GM18867 (cell line): ENCODE data around the gene PCDHGA12.
"Not testable (repeated sequence)": the region's sequence is repeated elsewhere in the genome, so short reads cannot be mapped to it uniquely, and the experiment has no call there.

Experiments used
- ATAC-seq: cut with Tn5 transposase; IDR thresholded peaks from one replicate; pipeline ENCODE4 v1.9.1; 2021; ENCODE audit warnings: mild to moderate bottlenecking, moderate library complexity; ENCODE audit not compliant: unreplicated experiment

Gene PCDHGA12

GRCh38 chr5:141430332-141431113 is at the start of gene PCDHGA12:
TSS of gene PCDHGA12 (plus strand) at chr5:141430507. CDS start at chr5:141430760, 253 bp downstream.
- ATAC-seq: peak; percentile 86

GRCh38 chr5:141382469-141383294 is 47.6 kb upstream of the PCDHGA12 start, which contains the start of gene PCDHGA7:
TSS of gene PCDHGA7 (plus strand) at chr5:141382742. CDS start at chr5:141382900, 158 bp downstream.
- ATAC-seq: no peak

GRCh38 chr5:141383345-141383744 is 47.0 kb upstream of the PCDHGA12 start:
- ATAC-seq: no peak

- ATAC-seq: no peak
Measured at GRCh38 chr5:141384471-141385267, 45.6 kb upstream of the PCDHGA12 start.

GRCh38 chr5:141387557-141388311 is 42.6 kb upstream of the PCDHGA12 start, which contains the start of gene PCDHGB4:
TSS of gene PCDHGB4 (plus strand) at chr5:141387698. CDS start at chr5:141387885, 187 bp downstream.
- ATAC-seq: peak; percentile 71

- ATAC-seq: no peak
Measured at GRCh38 chr5:141388661-141389060, 41.6 kb upstream of the PCDHGA12 start.

- ATAC-seq: no peak
Measured at GRCh38 chr5:141389153-141390042, 40.9 kb upstream of the PCDHGA12 start.

- no peak for ATAC-seq
Measured at GRCh38 chr5:141392429-141393198, 37.7 kb upstream of the PCDHGA12 start, which contains the start of gene PCDHGA8. TSS of gene PCDHGA8 (plus strand) at chr5:141392633. CDS start at chr5:141392814, 181 bp downstream.

GRCh38 chr5:141393267-141393666 is 37.0 kb upstream of the PCDHGA12 start:
- ATAC-seq: no peak

GRCh38 chr5:141394401-141395187 is 35.7 kb upstream of the PCDHGA12 start:
- not testable (repeated sequence) for ATAC-seq

GRCh38 chr5:141397756-141398551 is 32.4 kb upstream of the PCDHGA12 start, which contains the start of gene PCDHGB5:
TSS of gene PCDHGB5 (plus strand) at chr5:141397947. CDS start at chr5:141398128, 181 bp downstream.
- ATAC-seq: not testable (repeated sequence)

GRCh38 chr5:141398608-141399007 is 31.7 kb upstream of the PCDHGA12 start:
- ATAC-seq: no peak

- ATAC-seq: no peak
Measured at GRCh38 chr5:141399555-141400258, 30.6 kb upstream of the PCDHGA12 start.

- ATAC-seq: no peak
Measured at GRCh38 chr5:141402553-141403243, 27.6 kb upstream of the PCDHGA12 start, which contains the start of gene PCDHGA9. TSS of gene PCDHGA9 (plus strand) at chr5:141402778. CDS start at chr5:141402953, 175 bp downstream.

GRCh38 chr5:141403387-141403786 is 26.9 kb upstream of the PCDHGA12 start:
- no peak for ATAC-seq
